Measurements from ENCODE around the gene CD160. TPM values are rescaled to one million over a fixed set of nuclear protein-coding genes. Genes with fewer than 3 reads are reported as not detected.
A peak's percentile ranks its signal among the peaks of the same experiment; 100 is the strongest.
"Not testable (repeated sequence)": the region's sequence is repeated elsewhere in the genome, so short reads cannot be mapped to it uniquely, and the experiment has no call there.

CD160 gene
- total RNA-seq, 1 experiment from 2014 or later = not detected

- Histone ChIP-seq H3K9me3 (ENCODE audit: control insufficient read depth, low read depth, low read length) (no peaks in the 10 kb centered on the region), H3K4me2 (ENCODE audit: insufficient read depth, insufficient read length, low read length) (peak overlapping the region; percentile 36), H2BK5ac (ENCODE audit: insufficient read length, low read length) (no peak overlapping the region), H3K18ac (ENCODE audit: insufficient read length, low read depth, low read length) (no peak overlapping the region), H3K4ac (ENCODE audit: low read depth, low read length) (no peak overlapping the region), H4K5ac (ENCODE audit: insufficient read length, low read depth, low read length) (no peak overlapping the region), H3K4me1 (ENCODE audit: insufficient read depth, low read length) (no peaks in the 10 kb centered on the region), H3K27ac (ENCODE audit: insufficient read length, low read depth, low read length) (no peak overlapping the region), H3T11ph (ENCODE audit: low read length) (no peak overlapping the region), H2BK15ac (ENCODE audit: low read depth, low read length) (peak overlapping the region; percentile 26; the same call in 1 of the 2 replicates), H2BK12ac (ENCODE audit: insufficient read length, low read depth, low read length) (no peak overlapping the region), H2BK120ac (ENCODE audit: low read depth, low read length, poor library complexity, severe bottlenecking) (no peak overlapping the region), H2AFZ (ENCODE audit: low read length) (no peak overlapping the region), H2AK5ac (ENCODE audit: insufficient read length, low read length) (no peak overlapping the region), H3K23ac (ENCODE audit: insufficient read length, low read depth, low read length) (no peak overlapping the region), H4K8ac (replicated peaks; ENCODE audit: insufficient read length, low read depth, low read length) (no peak overlapping the region), H3K9ac (ENCODE audit: extremely low read depth, insufficient read length, low read length) (no peak overlapping the region), H2BK20ac (ENCODE audit: low read depth, low read length, poor library complexity, severe bottlenecking) (no peak overlapping the region), H4K91ac (ENCODE audit: insufficient read length, low read depth, low read length) (no peak overlapping the region), H3K56ac (ENCODE audit: insufficient read length, low read depth, low read length) (no peak overlapping the region), H3K14ac (ENCODE audit: insufficient read depth, low read length) (peak overlapping the region; percentile 80), H3K79me1 (ENCODE audit: insufficient read depth, low read depth, low read length, poor library complexity, severe bottlenecking) (no peaks in the 10 kb centered on the region), H3K23me2 (ENCODE audit: insufficient read length, low read depth, low read length, poor library complexity, severe bottlenecking) (peaks cover 4% of the 10 kb centered on the region), H4K20me1 (ENCODE audit: control insufficient read depth, insufficient read depth, insufficient read length) (no peaks in the 10 kb centered on the region), H3K27me3 (ENCODE audit: insufficient read depth, low read length) (no peaks in the 10 kb centered on the region), H3K79me2 (ENCODE audit: insufficient read depth, low read length) (no peaks in the 10 kb centered on the region)
- no peak overlapping the region for H3K27ac Mint-ChIP-seq
- WGBS (ENCODE audit: extremely low coverage, insufficient read length, low lambda C conversion rate) = no CpG with 5 or more reads among the region's 47 CpGs
- DNase-seq = peak; percentile 83
- peak; percentile 99 for TF ChIP-seq CTCF (conservative IDR thresholded peaks at IDR 0.05)
- H3K36me3 Mint-ChIP-seq (ENCODE audit: insufficient read depth in 1 of 3, low read depth in 3 of 3) = no peaks in the 10 kb centered on the region
- no peaks in the 10 kb centered on the region for H3K9me3 Mint-ChIP-seq
- H3K4me3 Mint-ChIP-seq = peak overlapping the region; percentile 64 to 75
- peaks cover 40% of the 10 kb centered on the region for H3K27me3 Mint-ChIP-seq (ENCODE audit: low read depth)
- H3K4me1 Mint-ChIP-seq = peaks cover 5 to 10% of the 10 kb centered on the region in 2 experiments; a peak in 3 of 4 replicates
These were observed 1.8 kb downstream of the CD160 start for GRCh38 chr1:145720878-145721671.

GRCh38 chr1:145726193-145726592 lies 6.9 kb downstream of the CD160 start:
- not testable (repeated sequence) for H2BK20ac ChIP-seq (ENCODE audit: low read depth, low read length, poor library complexity, severe bottlenecking); H3T11ph ChIP-seq (ENCODE audit: low read length); H3K9me3 Mint-ChIP-seq; H3K79me2 ChIP-seq (ENCODE audit: insufficient read depth, low read length); H3K4me3 Mint-ChIP-seq; H2BK12ac ChIP-seq (ENCODE audit: insufficient read length, low read depth, low read length); H3K79me1 ChIP-seq (ENCODE audit: insufficient read depth, low read depth, low read length, poor library complexity, severe bottlenecking); H2BK120ac ChIP-seq (ENCODE audit: low read depth, low read length, poor library complexity, severe bottlenecking); H3K4me2 ChIP-seq (ENCODE audit: insufficient read depth, insufficient read length, low read length); H3K18ac ChIP-seq (ENCODE audit: insufficient read length, low read depth, low read length); DNase-seq; H3K36me3 Mint-ChIP-seq (ENCODE audit: insufficient read depth in 1 of 3, low read depth in 3 of 3); H4K91ac ChIP-seq (ENCODE audit: insufficient read length, low read depth, low read length); H3K14ac ChIP-seq (ENCODE audit: insufficient read depth, low read length); H4K5ac ChIP-seq (ENCODE audit: insufficient read length, low read depth, low read length); H2AFZ ChIP-seq (ENCODE audit: low read length); H3K9me3 ChIP-seq (ENCODE audit: control insufficient read depth, low read depth, low read length); H2AK5ac ChIP-seq (ENCODE audit: insufficient read length, low read length); H3K27ac Mint-ChIP-seq; H2BK15ac ChIP-seq (ENCODE audit: low read depth, low read length); H2BK5ac ChIP-seq (ENCODE audit: insufficient read length, low read length); H3K4me1 ChIP-seq (ENCODE audit: insufficient read depth, low read length); H3K27ac ChIP-seq (ENCODE audit: insufficient read length, low read depth, low read length); H3K56ac ChIP-seq (ENCODE audit: insufficient read length, low read depth, low read length); H3K23me2 ChIP-seq (ENCODE audit: insufficient read length, low read depth, low read length, poor library complexity, severe bottlenecking); H3K9ac ChIP-seq (ENCODE audit: extremely low read depth, insufficient read length, low read length); H3K4ac ChIP-seq (ENCODE audit: low read depth, low read length); H4K8ac ChIP-seq (replicated peaks; ENCODE audit: insufficient read length, low read depth, low read length); H4K20me1 ChIP-seq (ENCODE audit: control insufficient read depth, insufficient read depth, insufficient read length); H3K23ac ChIP-seq (ENCODE audit: insufficient read length, low read depth, low read length); H3K27me3 ChIP-seq (ENCODE audit: insufficient read depth, low read length)
- H3K27me3 Mint-ChIP-seq (ENCODE audit: low read depth) = peaks cover 15% of the 10 kb centered on the region
- WGBS (ENCODE audit: extremely low coverage, insufficient read length, low lambda C conversion rate) = no CpG with 5 or more reads among the region's 5 CpGs
- H3K4me1 Mint-ChIP-seq = peaks cover 9 to 16% of the 10 kb centered on the region in 2 experiments
